CD4-positive, alpha-beta T cell (primary cell): Measurements from ENCODE around the gene HLA-F. TPM values are rescaled to one million over a fixed set of nuclear protein-coding genes. Genes with fewer than 3 reads are reported as not detected.

Experiments
- ATAC-seq: fragments of 200-7000 bp; cut with Tn5 transposase; one replicate; pipeline ENCODE4 v1.10.0; 2022; ENCODE audit warnings: mild to moderate bottlenecking; ENCODE audit not compliant: poor library complexity
- CTCF ChIA-PET: fragments of 350-600 bp; sonication (Branson Sonifier 250); formaldehyde crosslinking; loops from one replicate; lab custom pipeline; 2021; ENCODE audit warnings: antibody characterized with exemption, inconsistent platforms; lab: Charles Lee
- POLR2A ChIA-PET: fragments of 350-600 bp; sonication (Branson Sonifier 250); formaldehyde crosslinking; loops from one replicate; lab custom pipeline; 2021; ENCODE audit warnings: antibody characterized with exemption, inconsistent platforms; lab: Charles Lee
- DNase-seq, 14 experiments: peaks; one replicate each; pipeline ENCODE4 v3.0.0-alpha.2; 2013 to 2020; ENCODE audit warnings: mixed read lengths in 2 of 14
- H3K27ac ChIP-seq, 2 donors: one replicate each; pipeline versions ENCODE4 v1.5.1 to v1.7.0; 2013; ENCODE audit warnings: low read length in 2 of 2, low read depth in 1 of 2, mild to moderate bottlenecking in 1 of 2
- H3K27me3 ChIP-seq, 2 experiments: 1 replicate in 1 of 2; 2 replicates in 1 of 2; pipeline versions ENCODE4 v1.6.1 to v1.7.0; 2013; ENCODE audit warnings: low read length in 2 of 2, control low read depth in 1 of 2, mild to moderate bottlenecking in 1 of 2, moderate library complexity in 1 of 2; ENCODE audit not compliant: insufficient read depth in 2 of 2, control insufficient read depth in 1 of 2
- H3K36me3 ChIP-seq: one replicate; pipeline ENCODE4 v1.6.1; 2013; ENCODE audit warnings: low read length, control low read depth; ENCODE audit not compliant: insufficient read depth
- H3K4me1 ChIP-seq: one replicate; pipeline ENCODE4 v1.6.1; 2013; ENCODE audit warnings: low read length, control low read depth; ENCODE audit not compliant: insufficient read depth
- H3K4me3 ChIP-seq: one replicate; pipeline ENCODE4 v1.5.1; 2013; ENCODE audit warnings: mild to moderate bottlenecking, low read length, moderate library complexity
- H3K9me3 ChIP-seq, 2 experiments: 1 replicate in 1 of 2; 2 replicates in 1 of 2; pipeline versions ENCODE4 v1.6.1 to v1.7.0; 2013; ENCODE audit warnings: low read length in 2 of 2, mild to moderate bottlenecking in 2 of 2, control low read depth in 1 of 2, moderate library complexity in 1 of 2; ENCODE audit not compliant: control insufficient read depth in 1 of 2, insufficient read depth in 1 of 2
- H3K27ac Mint-ChIP-seq: one replicate; pipeline ENCODE4 v1.8.0; 2020; ENCODE audit warnings: mixed read lengths
- H3K27me3 Mint-ChIP-seq: one replicate; pipeline ENCODE4 v1.8.0; 2021; ENCODE audit warnings: mixed read lengths
- H3K36me3 Mint-ChIP-seq: one replicate; pipeline ENCODE4 v1.8.0; 2021; ENCODE audit warnings: low read depth, mixed read lengths
- H3K4me1 Mint-ChIP-seq: one replicate; pipeline ENCODE4 v1.8.0; 2021; ENCODE audit warnings: low read depth, mixed read lengths
- H3K4me3 Mint-ChIP-seq: one replicate; pipeline ENCODE4 v1.8.0; 2020; ENCODE audit warnings: mild to moderate bottlenecking, mixed read lengths
- H3K9me3 Mint-ChIP-seq: one replicate; pipeline ENCODE4 v1.8.0; 2020; ENCODE audit warnings: mixed read lengths
- intact Hi-C, 2 experiments: fragments of 100-400 bp; cut with DNase I in 1 of 2; cut with micrococcal nuclease in 1 of 2; formaldehyde crosslinking; loops; one replicate each; pipeline versions ENCODE4 v1.15.1 to v1.9.0; 2023 to 2025; cut with DNase I, micrococcal nuclease
- total RNA-seq, 174 experiments: library from RNA in 2 of 174; stranded (reverse) in 2 of 174; gene quantifications; one replicate each; pipeline ENCODE4 v1.2.3 and lab custom pipeline; 2021 to 2026
- TF ChIP-seq, protein P1 (sequence below): fragments of 200-600 bp; IDR thresholded peaks from one replicate; pipeline ENCODE4 v1.8.0; 2022; ENCODE audit warnings: antibody characterized with exemption, mild to moderate bottlenecking

The HLA-F gene
- total RNA-seq, 2 experiments from 2014 or later, result 560 TPM

DNA sequence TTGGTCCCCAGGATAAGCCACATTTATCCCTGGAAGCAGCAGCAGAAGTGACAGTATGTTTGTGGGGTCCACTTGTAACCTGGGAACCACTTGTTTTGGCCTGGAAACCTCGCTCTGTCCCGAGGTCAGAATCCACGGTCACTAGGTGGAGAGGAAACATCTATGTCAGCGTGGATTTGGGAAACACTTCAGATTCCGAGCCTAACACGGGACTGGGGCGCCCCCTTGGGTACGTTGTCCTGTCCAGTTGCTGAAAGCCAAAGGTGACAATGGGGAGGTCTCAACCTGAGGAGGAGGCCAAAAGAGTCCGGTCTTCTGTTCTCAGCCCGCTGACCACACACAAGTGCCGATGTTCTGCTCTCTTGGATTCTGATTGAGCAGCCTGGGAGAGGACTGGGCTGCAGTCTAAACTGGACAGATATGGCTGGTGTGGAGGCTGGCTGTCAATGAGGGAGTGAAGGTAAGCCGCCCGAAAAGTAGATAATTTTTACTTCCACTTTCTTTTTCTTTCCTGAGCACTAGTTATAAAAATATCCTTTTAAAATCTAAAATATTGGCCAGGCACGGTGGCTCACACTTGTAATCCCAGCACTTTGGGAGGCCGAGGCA lies 37.4 kb upstream of the HLA-F start:
- Histone ChIP-seq H3K36me3 (no peaks in the 10 kb centered on the region), H3K4me3 (no peak overlapping the region), H3K4me1 (peaks cover under 1% of the 10 kb centered on the region), H3K27ac (no peak overlapping the region), H3K9me3 (no peaks in the 10 kb centered on the region), H3K27me3 (peaks cover 0 to 2% of the 10 kb centered on the region in 2 experiments)
- Mint-ChIP-seq H3K4me3 (no peak overlapping the region), H3K36me3 (no peaks in the 10 kb centered on the region), H3K9me3 (no peaks in the 10 kb centered on the region), H3K27ac (no peak overlapping the region), H3K27me3 (peaks cover 4% of the 10 kb centered on the region), H3K4me1 (peaks cover 4% of the 10 kb centered on the region)
- TF ChIP-seq, protein P1, sequence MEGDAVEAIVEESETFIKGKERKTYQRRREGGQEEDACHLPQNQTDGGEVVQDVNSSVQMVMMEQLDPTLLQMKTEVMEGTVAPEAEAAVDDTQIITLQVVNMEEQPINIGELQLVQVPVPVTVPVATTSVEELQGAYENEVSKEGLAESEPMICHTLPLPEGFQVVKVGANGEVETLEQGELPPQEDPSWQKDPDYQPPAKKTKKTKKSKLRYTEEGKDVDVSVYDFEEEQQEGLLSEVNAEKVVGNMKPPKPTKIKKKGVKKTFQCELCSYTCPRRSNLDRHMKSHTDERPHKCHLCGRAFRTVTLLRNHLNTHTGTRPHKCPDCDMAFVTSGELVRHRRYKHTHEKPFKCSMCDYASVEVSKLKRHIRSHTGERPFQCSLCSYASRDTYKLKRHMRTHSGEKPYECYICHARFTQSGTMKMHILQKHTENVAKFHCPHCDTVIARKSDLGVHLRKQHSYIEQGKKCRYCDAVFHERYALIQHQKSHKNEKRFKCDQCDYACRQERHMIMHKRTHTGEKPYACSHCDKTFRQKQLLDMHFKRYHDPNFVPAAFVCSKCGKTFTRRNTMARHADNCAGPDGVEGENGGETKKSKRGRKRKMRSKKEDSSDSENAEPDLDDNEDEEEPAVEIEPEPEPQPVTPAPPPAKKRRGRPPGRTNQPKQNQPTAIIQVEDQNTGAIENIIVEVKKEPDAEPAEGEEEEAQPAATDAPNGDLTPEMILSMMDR, result no peak
- ChIA-PET POLR2A (no interaction called here), CTCF (interaction anchor here (1.2 kb wide), 1 partner anchor 36 kb away, joined by 3 read pairs; no protein-coding TSS in a partner anchor)
- ATAC-seq (no peak), DNase-seq (no peak)
- intact Hi-C loops, result no loop called here

DNA sequence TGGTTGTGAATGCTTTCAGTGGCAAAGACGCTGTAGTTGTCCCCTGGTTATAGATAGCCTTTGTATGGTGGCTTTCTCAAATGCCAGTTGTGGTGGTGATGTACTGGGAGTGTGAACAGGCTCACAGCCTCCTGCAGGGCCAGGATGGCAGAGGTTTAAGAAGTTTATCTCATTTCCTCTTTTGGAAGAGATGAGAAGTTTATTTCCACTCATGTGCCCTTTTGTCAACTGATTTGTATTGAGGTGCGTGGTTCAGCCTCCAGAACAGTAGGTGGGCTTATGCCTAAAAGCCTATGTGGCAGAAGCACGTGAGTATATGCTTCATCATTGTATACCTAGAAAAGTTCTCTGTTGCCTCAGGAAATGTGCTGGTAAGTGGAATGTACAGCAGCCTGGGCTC lies 28.6 kb upstream of the HLA-F start:
- no peaks in the 10 kb centered on the region for H3K4me1 Mint-ChIP-seq

DNA sequence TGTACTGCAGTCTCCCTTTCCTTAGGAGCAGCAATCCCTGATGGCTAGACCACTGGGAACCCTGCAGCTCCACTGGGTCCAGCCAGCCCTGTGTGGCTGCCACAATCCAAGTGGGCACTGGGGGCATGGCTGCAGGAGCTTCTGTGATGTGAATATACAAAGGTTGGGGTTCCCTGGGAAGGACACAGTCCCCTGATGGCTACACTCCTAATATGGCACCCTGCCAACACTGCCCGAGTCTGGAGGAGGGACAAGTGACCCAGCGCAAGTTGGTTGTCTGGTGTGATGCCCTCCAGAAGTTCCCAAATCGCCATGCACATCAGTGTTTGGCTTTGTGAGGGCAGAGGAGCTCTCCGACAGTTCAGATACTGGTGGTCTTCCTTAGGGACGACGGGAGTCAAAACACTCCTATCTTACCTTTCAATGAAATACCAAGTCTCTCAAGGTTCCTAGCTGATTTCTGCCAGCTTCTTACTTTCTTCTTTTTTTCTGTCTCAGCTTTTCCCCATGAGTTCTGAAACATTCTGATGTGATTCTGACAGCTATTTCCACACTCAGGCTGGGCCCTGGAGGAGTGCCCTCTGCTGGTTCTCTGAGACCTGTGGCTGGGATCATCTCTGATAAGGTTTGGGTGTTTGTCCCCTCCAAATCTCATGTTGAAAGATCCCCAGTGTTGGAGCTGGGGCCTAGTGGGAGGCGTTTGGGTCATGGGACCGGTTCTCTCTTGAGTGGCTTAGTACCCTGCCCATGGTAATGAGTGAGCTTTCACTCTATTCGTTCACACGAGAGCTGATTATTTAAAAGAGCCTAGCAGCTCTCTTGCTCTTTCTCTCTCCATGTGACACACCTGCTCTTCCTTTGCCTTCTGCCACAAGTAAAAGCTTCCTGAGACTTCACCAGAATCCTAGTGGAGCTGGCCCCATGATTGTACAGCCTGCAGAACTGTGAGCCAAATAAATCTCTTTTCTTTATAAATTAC lies 26.8 kb upstream of the HLA-F start:
- intact Hi-C loops, result no loop called here
- TF ChIP-seq, protein P1, result no peak

More for the DNA sequence above, 28.6 kb upstream of the HLA-F start:
- ATAC-seq (no peak), DNase-seq (no peak)
- ChIA-PET POLR2A (no interaction called here), CTCF (interaction anchor here (0.8 kb wide), 1 partner anchor 19 kb away, joined by 3 read pairs; no protein-coding TSS in a partner anchor)
- Mint-ChIP-seq H3K4me3 (no peak overlapping the region), H3K27ac (no peak overlapping the region), H3K27me3 (peaks cover 7% of the 10 kb centered on the region), H3K9me3 (peaks cover 2% of the 10 kb centered on the region), H3K36me3 (no peaks in the 10 kb centered on the region)
- no peaks in the 10 kb centered on the region for H3K36me3 ChIP-seq
- intact Hi-C loops, result no loop called here
- H3K9me3 ChIP-seq, result peaks cover 0 to 18% of the 10 kb centered on the region in 2 experiments
- no peak overlapping the region for H3K4me3 ChIP-seq
- H3K4me1 ChIP-seq, result no peaks in the 10 kb centered on the region
- peaks cover 0 to 3% of the 10 kb centered on the region in 2 experiments for H3K27me3 ChIP-seq
- TF ChIP-seq, protein P1, result no peak
- no peak overlapping the region for H3K27ac ChIP-seq

More for the DNA sequence above, 26.8 kb upstream of the HLA-F start:
- H3K36me3 Mint-ChIP-seq, result no peaks in the 10 kb centered on the region
- DNase-seq, result no peak
- Histone ChIP-seq H3K36me3 (no peaks in the 10 kb centered on the region), H3K9me3 (peaks cover 0 to 18% of the 10 kb centered on the region in 2 experiments), H3K4me3 (no peak overlapping the region), H3K27ac (no peak overlapping the region), H3K27me3 (peaks cover 3 to 4% of the 10 kb centered on the region in 2 experiments), H3K4me1 (no peaks in the 10 kb centered on the region)
- ChIA-PET CTCF (interaction anchor here (0.8 to 1.5 kb wide), 2 partner anchors 23 to 43 kb away, joined by 3 to 4 read pairs; no protein-coding TSS in a partner anchor), POLR2A (interaction anchor here (1.1 kb wide), 1 partner anchor 12 kb away, joined by 3 read pairs; no protein-coding TSS in a partner anchor)
- no peak overlapping the region for H3K27ac Mint-ChIP-seq
- H3K4me3 Mint-ChIP-seq, result no peak overlapping the region
- no peaks in the 10 kb centered on the region for H3K4me1 Mint-ChIP-seq
- H3K9me3 Mint-ChIP-seq, result peaks cover 2% of the 10 kb centered on the region
- ATAC-seq, result no peak
- H3K27me3 Mint-ChIP-seq, result peaks cover 17% of the 10 kb centered on the region
